WTC11 (cell line): ENCODE measurements around the gene SLC11A2. TPM values are rescaled to one million over a fixed set of nuclear protein-coding genes. Genes with fewer than 3 reads are reported as not detected.

ENCODE experiments used
- ATAC-seq: fragments of 200-7000 bp; cut with Tn5 transposase; 2 replicates; pipeline ENCODE4 v1.10.0; 2021; ENCODE audit warnings: mild to moderate bottlenecking, moderate library complexity
- CTCF ChIA-PET: fragments of 300-600 bp; sonication (Branson Sonifier 250); formaldehyde crosslinking; loops from one replicate; lab custom pipeline; 2021; ENCODE audit warnings: antibody characterized with exemption; lab: Charles Lee
- POLR2A ChIA-PET: fragments of 350-600 bp; sonication (Branson Sonifier 250); formaldehyde crosslinking; loops from one replicate; lab custom pipeline; 2021; ENCODE audit warnings: antibody characterized with exemption; lab: Charles Lee
- DNase-seq: peaks from one replicate; pipeline ENCODE4 v3.0.0; 2021; ENCODE audit warnings: low spot score
- H3K27ac Mint-ChIP-seq: 2 replicates; pipeline ENCODE4 v1.8.0; 2021; ENCODE audit warnings: mixed read lengths
- H3K27me3 Mint-ChIP-seq: 2 replicates; pipeline ENCODE4 v1.8.0; 2021; ENCODE audit warnings: low read depth, mild to moderate bottlenecking, moderate library complexity, mixed read lengths
- H3K36me3 Mint-ChIP-seq: 2 replicates; pipeline ENCODE4 v1.8.0; 2021; ENCODE audit warnings: mixed read lengths
- H3K4me1 Mint-ChIP-seq: 2 replicates; pipeline ENCODE4 v1.8.0; 2022; ENCODE audit warnings: mixed read lengths
- H3K4me3 Mint-ChIP-seq: 2 replicates; pipeline ENCODE4 v1.8.0; 2021; ENCODE audit warnings: mild to moderate bottlenecking, moderate library complexity, mixed read lengths
- H3K9me3 Mint-ChIP-seq: 2 replicates; pipeline ENCODE4 v1.8.0; 2021; ENCODE audit warnings: mixed read lengths
- ATF1 ChIP-seq: sonication (generic); formaldehyde crosslinking; IDR thresholded peaks from 2 replicates; pipeline ENCODE4 v1.8.1; 2023; ENCODE audit warnings: mild to moderate bottlenecking, moderate library complexity, missing genetic modification reagents
- CREB1 ChIP-seq: sonication (generic); formaldehyde crosslinking; IDR thresholded peaks from 2 replicates; pipeline ENCODE4 v1.8.0; 2023; ENCODE audit warnings: mild to moderate bottlenecking, missing genetic modification reagents
- CREM ChIP-seq: sonication (generic); formaldehyde crosslinking; IDR thresholded peaks from 2 replicates; pipeline ENCODE4 v1.8.1; 2022; ENCODE audit warnings: mild to moderate bottlenecking, missing genetic modification reagents, moderate library complexity
- ETV6 ChIP-seq: sonication (generic); formaldehyde crosslinking; IDR thresholded peaks from 2 replicates; pipeline ENCODE4 v1.8.1; 2022; ENCODE audit warnings: mild to moderate bottlenecking, missing genetic modification reagents
- FOXK1 ChIP-seq: sonication (generic); formaldehyde crosslinking; IDR thresholded peaks from 2 replicates; pipeline ENCODE4 v1.8.0; 2022; ENCODE audit warnings: mild to moderate bottlenecking, moderate library complexity, missing genetic modification reagents
- JUN ChIP-seq: sonication (generic); formaldehyde crosslinking; IDR thresholded peaks from 2 replicates; pipeline ENCODE4 v1.8.0; 2023; ENCODE audit warnings: mild to moderate bottlenecking, missing genetic modification reagents
- NFATC4 ChIP-seq: fragments of 250-450 bp; sonication (Bioruptor Pico); IDR thresholded peaks from 2 replicates; pipeline ENCODE4 v1.9.0; 2021; ENCODE audit warnings: mild to moderate bottlenecking
- NFYB ChIP-seq: sonication (generic); formaldehyde crosslinking; conservative IDR thresholded peaks from 2 replicates; pipeline ENCODE4 v1.8.0; 2022; ENCODE audit warnings: low read depth, missing genetic modification reagents
- SMAD3 ChIP-seq: sonication (generic); formaldehyde crosslinking; IDR thresholded peaks from 2 replicates; pipeline ENCODE4 v1.8.0; 2022; ENCODE audit warnings: missing genetic modification reagents, mild to moderate bottlenecking, borderline replicate concordance
- ZNF219 ChIP-seq: sonication (generic); formaldehyde crosslinking; IDR thresholded peaks from 2 replicates; pipeline ENCODE4 v1.8.0; 2023; ENCODE audit warnings: missing genetic modification reagents, mild to moderate bottlenecking, borderline replicate concordance
- ZNF396 ChIP-seq: fragments of 250-450 bp; sonication (Bioruptor Pico); IDR thresholded peaks from 2 replicates; pipeline ENCODE4 v1.8.0; 2021; ENCODE audit warnings: mild to moderate bottlenecking, moderate library complexity, borderline replicate concordance
- total RNA-seq: library from RNA; stranded (reverse); gene quantifications from 3 replicates; pipeline ENCODE4 v1.2.3, GENCODE V29; 2021
- TF ChIP-seq, protein P1 (sequence below): sonication (generic); formaldehyde crosslinking; IDR thresholded peaks from 2 replicates; pipeline ENCODE4 v1.8.1; 2023; ENCODE audit warnings: mild to moderate bottlenecking, missing genetic modification reagents, moderate library complexity
- TF ChIP-seq, protein P2 (sequence below): sonication (generic); formaldehyde crosslinking; IDR thresholded peaks from 2 replicates; pipeline ENCODE4 v1.8.1; 2022; ENCODE audit warnings: mild to moderate bottlenecking, missing genetic modification reagents, moderate library complexity, borderline replicate concordance
- TF ChIP-seq, protein P3 (sequence below): sonication (generic); formaldehyde crosslinking; IDR thresholded peaks from 2 replicates; pipeline ENCODE4 v1.8.1; 2023; ENCODE audit warnings: mild to moderate bottlenecking, missing genetic modification reagents, moderate library complexity
- TF ChIP-seq, protein P4 (sequence below): sonication (generic); formaldehyde crosslinking; IDR thresholded peaks from 2 replicates; pipeline ENCODE4 v1.8.0; 2022; ENCODE audit warnings: mild to moderate bottlenecking, missing genetic modification reagents
- TF ChIP-seq, protein P5 (sequence below): sonication (generic); formaldehyde crosslinking; IDR thresholded peaks from 2 replicates; pipeline ENCODE4 v1.8.1; 2023; ENCODE audit warnings: mild to moderate bottlenecking, missing genetic modification reagents
- TF ChIP-seq, protein P6 (sequence below): fragments of 250-450 bp; sonication (Bioruptor Pico); IDR thresholded peaks from 2 replicates; pipeline ENCODE4 v1.9.0; 2021; ENCODE audit warnings: moderate library complexity, mild to moderate bottlenecking, inconsistent platforms, borderline replicate concordance
- TF ChIP-seq, protein P7 (sequence below): sonication (generic); formaldehyde crosslinking; IDR thresholded peaks from 2 replicates; pipeline ENCODE4 v1.8.0; 2022; ENCODE audit warnings: mild to moderate bottlenecking, missing genetic modification reagents
- TF ChIP-seq, protein P8 (sequence below): sonication (generic); formaldehyde crosslinking; IDR thresholded peaks from 2 replicates; pipeline ENCODE4 v1.8.0; 2022; ENCODE audit warnings: mild to moderate bottlenecking, missing genetic modification reagents
- TF ChIP-seq, protein P9 (sequence below): sonication (generic); formaldehyde crosslinking; IDR thresholded peaks from 2 replicates; pipeline ENCODE4 v1.8.1; 2022; ENCODE audit warnings: low read depth, mild to moderate bottlenecking, moderate library complexity, missing genetic modification reagents, borderline replicate concordance

SLC11A2 gene
- total RNA-seq, 1 experiment from 2014 or later, result 58.0 TPM

DNA sequence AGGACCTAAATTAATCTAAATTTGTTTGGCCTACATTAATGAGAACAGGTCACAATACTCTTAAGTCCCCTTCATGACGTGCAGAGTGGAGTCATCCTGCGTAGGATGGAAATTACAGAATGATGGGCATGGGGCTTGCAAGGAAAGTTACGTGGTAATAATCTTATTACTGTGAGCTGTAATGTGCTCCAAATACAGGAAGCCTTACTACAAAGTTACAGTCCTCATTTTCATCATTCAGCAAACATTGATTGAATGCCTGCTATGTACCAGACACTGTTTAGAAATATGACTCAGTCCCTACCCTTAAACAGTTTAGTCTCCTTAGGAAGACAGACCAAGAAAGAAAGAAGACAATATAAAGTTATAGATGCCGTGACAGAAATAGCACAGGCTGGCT lies 64.5 kb downstream of the SLC11A2 start:
- H3K4me3 Mint-ChIP-seq, result no peak overlapping the region
- H3K27ac Mint-ChIP-seq, result no peak overlapping the region
- no peaks in the 10 kb centered on the region for H3K9me3 Mint-ChIP-seq
- DNase-seq, result no peak
- TF ChIP-seq, protein P1, sequence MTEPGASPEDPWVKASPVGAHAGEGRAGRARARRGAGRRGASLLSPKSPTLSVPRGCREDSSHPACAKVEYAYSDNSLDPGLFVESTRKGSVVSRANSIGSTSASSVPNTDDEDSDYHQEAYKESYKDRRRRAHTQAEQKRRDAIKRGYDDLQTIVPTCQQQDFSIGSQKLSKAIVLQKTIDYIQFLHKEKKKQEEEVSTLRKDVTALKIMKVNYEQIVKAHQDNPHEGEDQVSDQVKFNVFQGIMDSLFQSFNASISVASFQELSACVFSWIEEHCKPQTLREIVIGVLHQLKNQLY, result no peak
- TF ChIP-seq JUN (CRISPR knock-in tag), result no peak
- TF ChIP-seq, all 79 proteins: peak for 0
- POLR2A ChIA-PET, result no interaction called here
- Mint-ChIP-seq H3K4me1 (no peaks in the 10 kb centered on the region), H3K36me3 (no peaks in the 10 kb centered on the region), H3K27me3 (no peaks in the 10 kb centered on the region)
- CTCF ChIA-PET, result no interaction called here
- ATAC-seq, result no peak

DNA sequence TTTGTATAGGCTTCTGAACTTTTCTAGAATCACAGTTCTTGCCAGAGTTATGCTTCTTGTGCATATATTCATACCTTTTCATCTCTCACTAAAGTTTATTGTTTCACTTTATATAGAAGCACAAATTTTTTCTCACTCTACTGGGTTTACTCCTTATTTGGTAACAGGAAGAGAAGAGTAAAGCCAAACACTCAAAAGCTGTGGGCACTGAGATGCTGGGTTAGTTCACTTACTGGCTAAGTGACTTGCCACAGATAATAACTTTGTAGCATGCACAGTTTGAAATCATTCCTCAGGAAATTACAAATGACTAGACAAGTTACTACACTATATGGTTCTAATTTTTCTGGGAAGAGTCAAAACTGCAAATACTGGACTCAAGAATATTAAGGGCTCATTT lies 66.1 kb downstream of the SLC11A2 start:
- H3K9me3 Mint-ChIP-seq, result no peaks in the 10 kb centered on the region
- no peak overlapping the region for H3K4me3 Mint-ChIP-seq
- DNase-seq (no peak), ATAC-seq (no peak)
- ChIA-PET CTCF (no interaction called here), POLR2A (no interaction called here)
- no peaks in the 10 kb centered on the region for H3K36me3 Mint-ChIP-seq
- H3K27ac Mint-ChIP-seq, result no peak overlapping the region
- H3K4me1 Mint-ChIP-seq, result no peaks in the 10 kb centered on the region
- no peak for TF ChIP-seq NFATC4 (CRISPR knock-in tag)
- TF ChIP-seq NFYB, result no peak
- TF ChIP-seq CREM, result no peak
- TF ChIP-seq, protein P2, sequence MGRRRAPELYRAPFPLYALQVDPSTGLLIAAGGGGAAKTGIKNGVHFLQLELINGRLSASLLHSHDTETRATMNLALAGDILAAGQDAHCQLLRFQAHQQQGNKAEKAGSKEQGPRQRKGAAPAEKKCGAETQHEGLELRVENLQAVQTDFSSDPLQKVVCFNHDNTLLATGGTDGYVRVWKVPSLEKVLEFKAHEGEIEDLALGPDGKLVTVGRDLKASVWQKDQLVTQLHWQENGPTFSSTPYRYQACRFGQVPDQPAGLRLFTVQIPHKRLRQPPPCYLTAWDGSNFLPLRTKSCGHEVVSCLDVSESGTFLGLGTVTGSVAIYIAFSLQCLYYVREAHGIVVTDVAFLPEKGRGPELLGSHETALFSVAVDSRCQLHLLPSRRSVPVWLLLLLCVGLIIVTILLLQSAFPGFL (CRISPR knock-in tag), result no peak
- TF ChIP-seq ZNF219 (CRISPR knock-in tag), result no peak
- TF ChIP-seq, protein P3, sequence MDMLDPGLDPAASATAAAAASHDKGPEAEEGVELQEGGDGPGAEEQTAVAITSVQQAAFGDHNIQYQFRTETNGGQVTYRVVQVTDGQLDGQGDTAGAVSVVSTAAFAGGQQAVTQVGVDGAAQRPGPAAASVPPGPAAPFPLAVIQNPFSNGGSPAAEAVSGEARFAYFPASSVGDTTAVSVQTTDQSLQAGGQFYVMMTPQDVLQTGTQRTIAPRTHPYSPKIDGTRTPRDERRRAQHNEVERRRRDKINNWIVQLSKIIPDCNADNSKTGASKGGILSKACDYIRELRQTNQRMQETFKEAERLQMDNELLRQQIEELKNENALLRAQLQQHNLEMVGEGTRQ (CRISPR knock-in tag), result no peak
- no peaks in the 10 kb centered on the region for H3K27me3 Mint-ChIP-seq

DNA sequence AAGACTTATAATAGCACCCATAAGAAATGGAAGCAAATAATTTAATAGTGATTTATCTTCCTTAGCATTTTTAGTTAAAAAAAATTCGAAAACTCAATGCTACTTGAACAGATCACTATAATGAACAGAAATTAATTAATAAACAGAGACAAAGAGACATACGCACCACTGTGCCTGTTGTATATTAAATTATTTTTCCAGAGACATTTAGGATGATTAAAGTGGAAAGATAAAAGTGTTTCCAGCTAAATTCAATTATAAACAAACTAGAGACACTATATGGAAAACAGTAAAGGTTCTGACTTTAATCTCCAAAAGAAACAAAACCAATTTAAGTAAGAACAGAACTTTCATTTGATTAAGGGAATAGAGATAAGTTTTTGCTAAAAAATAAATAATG lies 70.5 kb downstream of the SLC11A2 start:
- no peak for DNase-seq
- H3K27me3 Mint-ChIP-seq, result no peaks in the 10 kb centered on the region
- H3K36me3 Mint-ChIP-seq, result no peaks in the 10 kb centered on the region
- POLR2A ChIA-PET, result no interaction called here
- H3K27ac Mint-ChIP-seq, result no peak overlapping the region
- TF ChIP-seq, protein P4, sequence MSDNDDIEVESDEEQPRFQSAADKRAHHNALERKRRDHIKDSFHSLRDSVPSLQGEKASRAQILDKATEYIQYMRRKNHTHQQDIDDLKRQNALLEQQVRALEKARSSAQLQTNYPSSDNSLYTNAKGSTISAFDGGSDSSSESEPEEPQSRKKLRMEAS, result no peak
- TF ChIP-seq FOXK1 (CRISPR knock-in tag) (no peak), ETV6 (CRISPR knock-in tag) (no peak), ZNF396 (no peak)
- TF ChIP-seq, protein P5, sequence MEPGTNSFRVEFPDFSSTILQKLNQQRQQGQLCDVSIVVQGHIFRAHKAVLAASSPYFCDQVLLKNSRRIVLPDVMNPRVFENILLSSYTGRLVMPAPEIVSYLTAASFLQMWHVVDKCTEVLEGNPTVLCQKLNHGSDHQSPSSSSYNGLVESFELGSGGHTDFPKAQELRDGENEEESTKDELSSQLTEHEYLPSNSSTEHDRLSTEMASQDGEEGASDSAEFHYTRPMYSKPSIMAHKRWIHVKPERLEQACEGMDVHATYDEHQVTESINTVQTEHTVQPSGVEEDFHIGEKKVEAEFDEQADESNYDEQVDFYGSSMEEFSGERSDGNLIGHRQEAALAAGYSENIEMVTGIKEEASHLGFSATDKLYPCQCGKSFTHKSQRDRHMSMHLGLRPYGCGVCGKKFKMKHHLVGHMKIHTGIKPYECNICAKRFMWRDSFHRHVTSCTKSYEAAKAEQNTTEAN (CRISPR knock-in tag), result no peak
- TF ChIP-seq, protein P6, sequence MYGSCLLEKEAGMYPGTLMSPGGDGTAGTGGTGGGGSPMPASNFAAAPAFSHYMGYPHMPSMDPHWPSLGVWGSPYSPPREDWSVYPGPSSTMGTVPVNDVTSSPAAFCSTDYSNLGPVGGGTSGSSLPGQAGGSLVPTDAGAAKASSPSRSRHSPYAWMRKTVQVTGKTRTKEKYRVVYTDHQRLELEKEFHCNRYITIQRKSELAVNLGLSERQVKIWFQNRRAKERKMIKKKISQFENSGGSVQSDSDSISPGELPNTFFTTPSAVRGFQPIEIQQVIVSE, result no peak
- TF ChIP-seq, protein P1, result no peak
- CTCF ChIA-PET, result interaction anchor here (0.6 kb wide), 1 partner anchor 59 kb away, joined by 3 read pairs; no protein-coding TSS in a partner anchor
- H3K4me1 Mint-ChIP-seq, result 0 out of 2 replicates have a peak, but pooled peaks cover 6% of the 10 kb centered on the region
- no peak for ATAC-seq
- H3K4me3 Mint-ChIP-seq, result no peak overlapping the region
- no peaks in the 10 kb centered on the region for H3K9me3 Mint-ChIP-seq

DNA sequence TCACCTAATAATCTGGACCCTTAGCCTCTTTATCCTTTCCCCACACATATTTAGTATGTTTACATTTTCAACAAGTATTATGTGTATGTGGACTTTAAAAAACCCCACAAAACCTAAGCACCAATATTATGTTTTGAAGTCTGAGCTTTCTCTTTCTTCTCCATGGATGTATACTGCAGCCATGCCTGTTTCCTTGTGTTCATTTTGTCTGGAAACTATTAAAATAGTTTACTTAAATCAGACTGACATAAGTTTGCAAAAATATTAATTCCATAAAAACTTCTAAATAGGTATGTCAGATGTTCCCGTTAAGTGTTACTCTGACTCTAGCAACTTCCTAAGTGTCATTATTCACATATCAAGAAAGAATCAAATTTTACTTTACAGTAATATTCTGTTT lies 70.9 kb downstream of the SLC11A2 start:
- no peak overlapping the region for H3K27ac Mint-ChIP-seq
- no peaks in the 10 kb centered on the region for H3K36me3 Mint-ChIP-seq
- DNase-seq, result no peak
- no peak overlapping the region for H3K4me3 Mint-ChIP-seq
- ChIA-PET POLR2A (no interaction called here), CTCF (no interaction called here)
- no peaks in the 10 kb centered on the region for H3K27me3 Mint-ChIP-seq
- no peak for ATAC-seq
- H3K9me3 Mint-ChIP-seq, result no peaks in the 10 kb centered on the region
- 0 out of 2 replicates have a peak, but pooled peaks cover 6% of the 10 kb centered on the region for H3K4me1 Mint-ChIP-seq
- TF ChIP-seq ATF1 (CRISPR knock-in tag) (no peak), CREB1 (CRISPR knock-in tag) (no peak), SMAD3 (CRISPR knock-in tag) (no peak)
- TF ChIP-seq, protein P7, sequence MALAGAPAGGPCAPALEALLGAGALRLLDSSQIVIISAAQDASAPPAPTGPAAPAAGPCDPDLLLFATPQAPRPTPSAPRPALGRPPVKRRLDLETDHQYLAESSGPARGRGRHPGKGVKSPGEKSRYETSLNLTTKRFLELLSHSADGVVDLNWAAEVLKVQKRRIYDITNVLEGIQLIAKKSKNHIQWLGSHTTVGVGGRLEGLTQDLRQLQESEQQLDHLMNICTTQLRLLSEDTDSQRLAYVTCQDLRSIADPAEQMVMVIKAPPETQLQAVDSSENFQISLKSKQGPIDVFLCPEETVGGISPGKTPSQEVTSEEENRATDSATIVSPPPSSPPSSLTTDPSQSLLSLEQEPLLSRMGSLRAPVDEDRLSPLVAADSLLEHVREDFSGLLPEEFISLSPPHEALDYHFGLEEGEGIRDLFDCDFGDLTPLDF, result no peak
- TF ChIP-seq, protein P8, sequence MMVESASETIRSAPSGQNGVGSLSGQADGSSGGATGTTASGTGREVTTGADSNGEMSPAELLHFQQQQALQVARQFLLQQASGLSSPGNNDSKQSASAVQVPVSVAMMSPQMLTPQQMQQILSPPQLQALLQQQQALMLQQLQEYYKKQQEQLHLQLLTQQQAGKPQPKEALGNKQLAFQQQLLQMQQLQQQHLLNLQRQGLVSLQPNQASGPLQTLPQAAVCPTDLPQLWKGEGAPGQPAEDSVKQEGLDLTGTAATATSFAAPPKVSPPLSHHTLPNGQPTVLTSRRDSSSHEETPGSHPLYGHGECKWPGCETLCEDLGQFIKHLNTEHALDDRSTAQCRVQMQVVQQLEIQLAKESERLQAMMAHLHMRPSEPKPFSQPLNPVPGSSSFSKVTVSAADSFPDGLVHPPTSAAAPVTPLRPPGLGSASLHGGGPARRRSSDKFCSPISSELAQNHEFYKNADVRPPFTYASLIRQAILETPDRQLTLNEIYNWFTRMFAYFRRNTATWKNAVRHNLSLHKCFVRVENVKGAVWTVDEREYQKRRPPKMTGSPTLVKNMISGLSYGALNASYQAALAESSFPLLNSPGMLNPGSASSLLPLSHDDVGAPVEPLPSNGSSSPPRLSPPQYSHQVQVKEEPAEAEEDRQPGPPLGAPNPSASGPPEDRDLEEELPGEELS (CRISPR knock-in tag), result no peak
- TF ChIP-seq, protein P9, sequence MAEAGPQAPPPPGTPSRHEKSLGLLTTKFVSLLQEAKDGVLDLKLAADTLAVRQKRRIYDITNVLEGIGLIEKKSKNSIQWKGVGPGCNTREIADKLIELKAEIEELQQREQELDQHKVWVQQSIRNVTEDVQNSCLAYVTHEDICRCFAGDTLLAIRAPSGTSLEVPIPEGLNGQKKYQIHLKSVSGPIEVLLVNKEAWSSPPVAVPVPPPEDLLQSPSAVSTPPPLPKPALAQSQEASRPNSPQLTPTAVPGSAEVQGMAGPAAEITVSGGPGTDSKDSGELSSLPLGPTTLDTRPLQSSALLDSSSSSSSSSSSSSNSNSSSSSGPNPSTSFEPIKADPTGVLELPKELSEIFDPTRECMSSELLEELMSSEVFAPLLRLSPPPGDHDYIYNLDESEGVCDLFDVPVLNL (CRISPR knock-in tag), result no peak
